NAMALWA (cell line): ENCODE data around the gene JUP.
"Not testable (repeated sequence)": the region's sequence is repeated elsewhere in the genome, so short reads cannot be mapped to it uniquely, and the experiment has no call there.

Experiments used
- DNase-seq: peaks from one replicate; pipeline ENCODE4 v3.0.0-alpha.2; 2015; ENCODE audit warnings: low spot score

The JUP gene

DNA sequence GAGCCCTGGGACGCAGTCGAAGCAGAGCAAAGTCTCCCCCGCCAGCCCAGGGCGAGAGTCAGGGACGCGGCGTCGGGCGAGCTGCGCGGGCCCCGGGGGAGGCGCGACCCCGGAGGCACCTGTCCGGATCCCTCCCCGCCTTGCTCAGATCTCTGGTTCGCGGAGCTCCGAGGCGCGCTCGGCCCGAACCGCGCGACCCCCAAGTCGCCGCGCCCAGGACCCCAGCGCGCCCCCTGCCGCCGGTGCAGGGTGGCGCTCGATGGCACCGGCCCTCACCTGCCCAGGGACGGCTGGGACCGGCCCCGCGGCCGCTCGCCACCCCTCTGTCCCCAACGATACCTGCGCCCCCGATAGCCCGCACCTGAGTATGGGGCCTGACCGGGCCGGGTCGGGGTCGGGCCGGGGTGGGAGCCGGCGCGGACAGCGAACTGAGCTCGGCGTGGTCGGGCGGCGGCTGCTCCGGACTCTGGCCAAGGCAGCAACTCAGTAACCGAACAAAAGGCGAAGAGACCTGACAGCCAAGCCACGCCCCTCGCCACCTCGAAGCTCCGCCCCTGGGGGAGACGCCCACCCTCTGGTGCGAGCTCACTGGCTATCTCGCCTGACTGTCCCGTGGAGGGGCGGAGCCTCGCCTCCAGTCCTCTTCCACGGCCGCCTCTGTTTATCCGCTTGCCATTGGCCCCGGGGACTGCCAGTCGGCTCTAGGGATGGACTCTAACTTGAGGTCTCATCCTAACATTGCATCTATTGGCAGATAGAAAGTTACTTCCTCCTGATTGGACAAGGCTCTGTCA is at the start of gene JUP:
Gene JUP (minus strand): TSS at position 485 of the 794 bp plus-strand sequence. CDS start 14,857 bp downstream, outside the sequence.
- peak; percentile 99 for DNase-seq

DNA sequence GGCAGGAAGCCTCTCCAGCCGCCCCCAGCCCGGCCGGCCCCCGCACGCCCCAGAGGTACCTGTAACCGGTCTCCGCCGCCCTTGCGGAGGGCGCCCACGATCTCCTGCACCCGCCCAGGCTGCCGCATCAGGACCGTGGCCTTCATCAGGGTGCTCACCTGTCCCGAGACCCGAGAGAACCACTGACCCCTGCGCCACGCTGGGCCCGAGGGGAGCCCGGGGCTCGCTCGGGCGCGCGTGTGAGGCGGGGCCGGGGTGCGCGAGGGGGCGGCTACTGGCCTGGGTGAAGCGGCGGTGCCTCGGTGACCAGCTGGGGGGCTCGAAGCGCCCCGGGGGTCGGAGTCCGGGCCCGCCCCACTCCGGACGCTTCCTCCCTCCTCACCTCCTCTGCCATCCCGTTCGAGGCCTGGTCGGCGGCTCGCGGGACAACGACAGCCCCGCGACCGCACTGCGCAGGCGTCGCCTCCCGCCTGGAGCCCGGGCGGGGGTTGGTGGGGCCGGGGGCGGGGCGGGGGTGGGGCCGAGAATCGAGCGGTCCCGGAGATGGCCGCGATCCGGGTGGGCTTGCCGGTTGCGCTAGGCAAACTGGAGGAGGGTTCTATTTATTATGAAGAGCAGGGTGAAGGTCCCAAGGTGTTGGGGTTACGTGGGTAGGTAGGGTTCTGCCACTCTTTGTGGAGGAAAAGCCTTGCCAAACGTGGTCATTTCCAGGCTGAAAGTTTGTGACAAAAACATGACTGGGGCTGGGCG is 49.5 kb upstream of the JUP start, which contains the start of gene NT5C3B:
Gene NT5C3B (minus strand): TSS at position 433 of the 750 bp plus-strand sequence. CDS start 39 bp downstream, at position 394.
- DNase-seq: peak; percentile 63

DNA sequence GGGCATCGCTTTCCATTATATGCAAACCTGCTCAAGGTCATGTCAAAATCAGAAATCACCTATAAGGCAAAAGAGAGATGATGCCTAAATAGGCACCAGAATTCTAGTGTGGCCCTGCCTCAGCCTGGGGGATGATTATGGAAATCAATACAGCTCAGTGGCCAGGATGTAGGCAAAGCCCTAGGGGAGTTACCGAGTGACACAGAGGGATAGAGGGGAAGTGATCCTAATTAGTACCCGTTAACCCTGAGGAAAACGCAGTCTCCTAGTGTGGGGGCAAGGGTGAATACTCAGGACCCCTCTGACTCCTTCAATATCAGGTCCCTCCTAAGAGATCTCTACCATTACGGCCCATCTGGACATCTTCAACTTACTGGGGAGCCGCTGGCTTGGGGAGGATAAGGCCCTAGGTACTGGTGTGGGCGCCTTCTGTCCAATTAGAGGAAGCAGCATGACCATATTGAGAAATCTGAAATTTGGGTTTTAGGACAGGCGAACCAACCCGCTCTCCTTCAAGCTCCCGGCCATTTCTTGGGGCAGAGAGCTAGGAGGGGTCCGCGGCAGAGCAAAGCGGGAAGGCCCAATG is 48.8 kb upstream of the JUP start:
- DNase-seq: no peak

DNA sequence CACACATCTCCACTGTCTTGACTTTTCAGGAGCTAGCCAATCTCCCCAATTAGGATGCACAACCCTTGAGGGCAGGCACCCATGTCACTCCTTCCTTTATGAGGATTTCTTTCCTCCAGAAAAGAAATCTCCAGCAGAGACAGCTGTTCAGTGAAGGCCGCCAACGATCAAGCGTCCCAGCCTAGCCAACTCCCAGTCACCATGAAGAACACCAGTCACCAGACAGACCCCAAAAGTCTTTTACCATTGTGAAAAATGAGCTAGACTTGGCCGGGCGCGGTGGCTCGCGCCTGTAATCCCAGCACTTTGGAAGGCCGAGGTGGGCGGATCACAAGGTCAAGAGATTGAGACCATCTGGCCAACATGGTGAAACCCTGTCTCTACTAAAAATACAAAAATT is 43.5 kb upstream of the JUP start:
- DNase-seq: not testable (repeated sequence)

DNA sequence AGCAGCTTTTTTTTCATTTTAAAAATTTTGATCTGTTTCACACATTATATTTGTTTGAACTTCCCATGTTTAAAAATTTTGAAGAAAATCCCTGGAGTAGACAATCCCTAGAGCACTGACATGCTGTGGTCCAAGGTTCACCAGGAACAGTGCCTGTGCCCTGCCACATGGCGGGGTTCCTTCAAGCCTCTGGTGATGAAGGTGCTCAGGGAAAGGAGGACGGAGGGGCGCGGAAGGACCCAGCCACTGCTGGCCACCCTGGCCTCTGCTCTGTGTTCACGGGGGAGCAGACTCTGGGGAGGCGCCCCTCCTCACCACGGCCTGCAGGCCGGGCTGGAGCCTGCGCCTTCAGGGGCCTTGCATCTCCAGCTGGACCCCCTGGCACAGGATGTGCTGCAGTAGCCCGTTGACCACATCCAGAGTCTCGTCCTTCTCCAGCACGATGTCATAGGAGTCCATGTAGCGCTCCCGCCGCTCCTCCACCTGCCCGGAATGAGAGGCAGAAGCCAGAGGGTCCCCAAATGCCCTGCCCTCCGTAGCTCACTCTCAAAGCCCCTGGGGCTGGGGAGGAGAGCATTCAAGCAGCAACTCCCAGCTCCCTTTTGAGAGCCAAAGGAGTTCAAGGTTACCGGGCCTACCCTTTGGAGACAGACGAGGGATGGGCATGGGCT is 38.8 kb upstream of the JUP start:
- DNase-seq: no peak

DNA sequence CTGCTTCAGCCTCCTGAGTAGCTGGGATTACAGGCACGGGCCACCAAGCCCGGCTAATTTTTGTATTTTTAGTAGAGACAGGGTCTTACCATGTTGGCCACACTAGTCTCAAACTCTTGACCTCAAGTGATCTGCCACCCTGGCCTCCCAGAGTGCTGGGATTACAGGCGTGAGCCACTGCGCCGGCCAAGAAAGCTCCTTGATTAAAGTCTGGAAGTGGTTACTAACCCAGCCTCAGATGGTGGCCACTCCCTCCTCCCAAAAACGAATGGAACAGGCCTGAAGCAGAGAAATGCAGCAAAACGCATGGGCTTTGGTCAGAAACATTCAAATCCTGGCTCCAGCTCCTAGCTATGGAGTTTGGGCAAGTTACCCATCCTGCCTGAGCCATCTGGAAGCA is 37.6 kb upstream of the JUP start:
- no peak for DNase-seq

DNA sequence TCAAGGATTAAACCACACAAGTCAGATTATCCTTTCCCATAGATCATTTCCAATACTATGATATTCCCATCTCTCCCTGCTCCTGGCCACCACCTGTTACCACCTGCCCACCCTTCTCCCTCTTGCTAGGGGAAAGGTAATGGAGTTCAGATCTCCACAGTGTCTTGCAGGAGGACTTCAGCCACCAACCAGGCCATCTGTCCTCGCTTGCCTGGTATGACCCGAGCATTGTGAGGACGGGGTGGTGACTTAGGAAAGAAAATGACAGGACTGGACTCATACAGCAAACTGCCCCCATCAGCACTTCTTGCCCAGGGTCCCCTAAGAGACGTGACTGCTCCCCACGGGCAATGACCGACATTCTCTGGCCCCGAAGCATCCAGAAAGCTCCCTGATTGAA is 37.1 kb upstream of the JUP start:
- no peak for DNase-seq

DNA sequence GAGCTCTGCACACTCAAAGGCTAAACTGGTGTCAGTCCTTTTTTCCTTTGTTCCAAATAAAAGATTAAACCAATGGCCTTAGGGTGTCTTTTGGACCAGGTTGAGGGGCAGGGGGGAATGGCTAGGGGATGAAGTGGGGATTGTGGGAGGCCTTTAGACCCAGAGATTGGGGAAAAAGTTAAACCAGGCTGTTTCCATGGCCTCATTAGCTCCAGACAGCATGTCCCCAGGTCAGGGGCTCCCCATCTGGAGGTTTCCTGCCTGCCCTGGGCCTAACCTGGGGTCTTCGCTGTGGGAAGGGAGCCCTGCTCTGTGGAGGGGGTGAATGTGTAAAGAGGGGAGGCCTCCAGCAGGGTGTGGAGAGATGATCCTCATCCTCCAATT is 36.6 kb upstream of the JUP start:
- no peak for DNase-seq

DNA sequence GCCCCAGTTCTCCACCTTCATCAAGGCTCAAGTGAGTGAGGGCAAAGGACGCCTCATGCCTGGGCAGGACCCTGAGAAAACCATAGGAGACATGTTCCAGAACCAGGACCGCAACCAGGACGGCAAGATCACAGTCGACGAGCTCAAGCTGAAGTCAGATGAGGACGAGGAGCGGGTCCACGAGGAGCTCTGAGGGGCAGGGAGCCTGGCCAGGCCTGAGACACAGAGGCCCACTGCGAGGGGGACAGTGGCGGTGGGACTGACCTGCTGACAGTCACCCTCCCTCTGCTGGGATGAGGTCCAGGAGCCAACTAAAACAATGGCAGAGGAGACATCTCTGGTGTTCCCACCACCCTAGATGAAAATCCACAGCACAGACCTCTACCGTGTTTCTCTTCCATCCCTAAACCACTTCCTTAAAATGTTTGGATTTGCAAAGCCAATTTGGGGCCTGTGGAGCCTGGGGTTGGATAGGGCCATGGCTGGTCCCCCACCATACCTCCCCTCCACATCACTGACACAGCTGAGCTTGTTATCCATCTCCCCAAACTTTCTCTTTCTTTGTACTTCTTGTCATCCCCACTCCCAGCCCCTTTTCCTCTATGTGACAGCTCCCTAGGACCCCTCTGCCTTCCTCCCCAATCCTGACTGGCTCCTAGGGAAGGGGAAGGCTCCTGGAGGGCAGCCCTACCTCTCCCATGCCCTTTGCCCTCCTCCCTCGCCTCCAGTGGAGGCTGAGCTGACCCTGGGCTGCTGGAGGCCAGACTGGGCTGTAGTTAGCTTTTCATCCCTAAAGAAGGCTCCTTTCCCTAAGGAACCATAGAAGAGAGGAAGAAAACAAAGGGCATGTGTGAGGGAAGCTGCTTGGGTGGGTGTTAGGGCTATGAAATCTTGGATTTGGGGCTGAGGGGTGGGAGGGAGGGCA is 36.0 kb upstream of the JUP start:
- no peak for DNase-seq

DNA sequence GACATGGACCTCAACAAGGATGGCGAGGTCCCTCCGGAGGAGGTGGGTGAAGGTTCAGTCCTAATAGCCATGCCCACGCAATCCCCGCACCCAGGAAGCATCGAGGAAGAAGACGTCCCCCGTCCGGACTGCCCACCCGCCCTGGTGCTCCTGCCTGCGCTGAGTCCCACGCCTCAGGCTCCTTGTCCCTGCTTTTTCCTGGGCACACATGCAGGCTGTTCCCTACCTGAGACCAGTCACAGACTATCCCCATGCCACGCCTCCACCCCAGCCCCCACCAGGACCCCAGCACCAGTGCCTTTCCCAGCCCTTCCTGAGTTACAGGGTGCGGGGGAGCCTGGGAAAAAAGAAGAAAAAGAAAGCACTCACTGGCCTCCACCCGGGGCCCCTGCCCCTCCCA is 35.3 kb upstream of the JUP start:
- no peak for DNase-seq

DNA sequence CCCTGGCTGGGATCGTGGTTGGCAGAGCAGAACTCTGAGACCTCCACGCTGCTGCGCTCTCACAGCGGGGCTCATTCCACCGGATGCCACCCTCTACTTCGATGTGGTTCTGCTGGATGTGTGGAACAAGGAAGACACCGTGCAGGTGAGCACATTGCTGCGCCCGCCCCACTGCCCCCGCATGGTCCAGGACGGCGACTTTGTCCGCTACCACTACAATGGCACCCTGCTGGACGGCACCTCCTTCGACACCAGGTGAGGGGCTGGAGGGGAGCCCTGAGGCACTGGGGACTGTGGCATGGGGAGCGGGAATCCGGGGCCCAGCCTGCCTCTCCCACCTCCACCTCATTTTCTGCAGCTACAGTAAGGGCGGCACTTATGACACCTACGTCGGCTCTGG is 31.5 kb upstream of the JUP start:
- DNase-seq: no peak

DNA sequence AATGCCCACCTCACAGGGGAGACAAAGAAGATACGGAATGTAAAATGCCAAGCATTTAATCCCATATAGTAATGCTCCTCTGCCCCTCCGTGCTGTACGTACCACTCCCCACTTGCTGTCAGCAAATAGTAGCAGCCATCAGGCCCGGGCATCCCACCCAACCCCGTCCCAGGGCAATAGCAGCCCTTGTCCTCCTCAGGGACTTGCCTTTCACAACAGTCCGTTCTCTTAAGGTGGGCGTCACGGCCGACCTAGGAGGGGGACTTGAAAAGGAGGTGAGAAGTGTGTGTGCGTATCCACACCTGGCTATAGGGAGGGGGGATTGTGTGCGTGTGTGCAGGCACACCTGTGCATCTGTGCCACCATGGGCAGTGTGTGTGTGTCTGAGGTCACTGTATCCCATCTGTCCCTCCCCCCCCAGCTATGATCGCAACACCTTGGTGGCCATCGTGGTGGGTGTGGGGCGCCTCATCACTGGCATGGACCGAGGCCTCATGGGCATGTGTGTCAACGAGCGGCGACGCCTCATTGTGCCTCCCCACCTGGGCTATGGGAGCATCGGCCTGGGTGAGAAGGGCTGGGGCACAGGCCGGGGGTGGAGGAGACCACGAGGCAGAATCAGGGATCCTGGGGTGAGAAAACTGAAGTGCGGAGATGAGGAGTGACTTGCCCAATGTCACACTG is 30.3 kb upstream of the JUP start:
- DNase-seq: no peak

DNA sequence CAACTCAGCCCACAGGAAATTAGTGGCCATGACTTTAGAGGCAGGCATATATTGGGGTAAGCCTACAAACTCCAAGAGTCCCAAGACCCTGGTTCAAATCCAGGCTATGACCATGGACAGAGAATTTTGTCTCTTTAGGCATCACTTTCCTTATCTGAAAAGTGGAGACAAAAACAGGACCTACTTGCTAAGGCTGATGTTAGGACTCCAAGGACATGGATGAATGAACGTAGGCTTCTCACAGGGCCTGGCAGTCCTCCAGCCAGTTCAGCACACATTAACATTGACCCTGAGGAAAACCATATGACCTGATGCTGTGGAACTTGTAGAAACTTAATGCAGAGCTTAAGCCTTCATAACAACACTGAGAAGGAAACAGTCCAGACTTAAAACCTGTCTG is 27.7 kb upstream of the JUP start:
- no peak for DNase-seq

DNA sequence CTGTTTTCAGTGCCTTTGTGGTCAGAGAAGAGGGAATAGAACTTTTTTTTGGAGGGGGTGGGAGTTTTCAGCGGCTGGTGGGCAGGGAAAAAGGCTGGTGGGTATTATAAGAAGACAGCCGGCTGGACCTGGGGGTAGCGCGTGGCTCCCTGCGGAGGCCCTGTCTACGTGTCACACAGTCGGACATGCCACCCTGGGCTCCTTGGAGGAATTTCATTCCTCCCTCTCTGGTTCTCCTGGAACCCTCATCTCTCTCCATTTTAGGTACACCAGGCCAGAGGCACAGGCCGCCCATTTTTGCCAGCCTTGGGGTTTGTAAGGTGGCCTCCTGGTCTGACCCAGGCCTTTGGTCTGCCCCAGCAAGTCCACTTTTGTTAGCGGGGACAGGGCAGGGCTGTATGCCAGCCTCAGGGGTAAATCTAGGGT is 27.2 kb upstream of the JUP start:
- no peak for DNase-seq

DNA sequence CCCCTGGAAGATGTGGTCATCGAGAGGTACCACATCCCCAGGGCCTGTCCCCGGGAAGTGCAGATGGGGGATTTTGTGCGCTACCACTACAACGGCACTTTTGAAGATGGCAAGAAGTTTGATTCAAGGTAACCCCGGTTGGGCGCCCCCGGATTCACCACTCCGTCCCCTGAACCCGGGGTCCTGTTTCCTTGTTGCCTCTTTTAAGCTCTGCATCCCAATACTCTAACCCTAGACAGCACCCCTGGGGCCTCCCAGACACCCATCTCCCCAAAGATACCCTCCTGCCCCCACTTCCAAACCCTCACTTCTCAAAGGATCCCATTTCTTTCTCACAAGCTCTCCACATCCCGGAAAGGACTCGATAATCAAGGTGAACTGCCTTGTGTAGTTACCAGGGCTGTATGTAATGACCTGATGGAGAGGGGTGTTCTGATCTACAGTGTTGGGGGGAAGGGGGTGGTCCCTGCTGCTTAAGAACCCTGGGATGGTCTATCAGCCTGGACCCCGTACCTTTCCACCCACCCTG is 26.7 kb upstream of the JUP start:
- no peak for DNase-seq

DNA sequence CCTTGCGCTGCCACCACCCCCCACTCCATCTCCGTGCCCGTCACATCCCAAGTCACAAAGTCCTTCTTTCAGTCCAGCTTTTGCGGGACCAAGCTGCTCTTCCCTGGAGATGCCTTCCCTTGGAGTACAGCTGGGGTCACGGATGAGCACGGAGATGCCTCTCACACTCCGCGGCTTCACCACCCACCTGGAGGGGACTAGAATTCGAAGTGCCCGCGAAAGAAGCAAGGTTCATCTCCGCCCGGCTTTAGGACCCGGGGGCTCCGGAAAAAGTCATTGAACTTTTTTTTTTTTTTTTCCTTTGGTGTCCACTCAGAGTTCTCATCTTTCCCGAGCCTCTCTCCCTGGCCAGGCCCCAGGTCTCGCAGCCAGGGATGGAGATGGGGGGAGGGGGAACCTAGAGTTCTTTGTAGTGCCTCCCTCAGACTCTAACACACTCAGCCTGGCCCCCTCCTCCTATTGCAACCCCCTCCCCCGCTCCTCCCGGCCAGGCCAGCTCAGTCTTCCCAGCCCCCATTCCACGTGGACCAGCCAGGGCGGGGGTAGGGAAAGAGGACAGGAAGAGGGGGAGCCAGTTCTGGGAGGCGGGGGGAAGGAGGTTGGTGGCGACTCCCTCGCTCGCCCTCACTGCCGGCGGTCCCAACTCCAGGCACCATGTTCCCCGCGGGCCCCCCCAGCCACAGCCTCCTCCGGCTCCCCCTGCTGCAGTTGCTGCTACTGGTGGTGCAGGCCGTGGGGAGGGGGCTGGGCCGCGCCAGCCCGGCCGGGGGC is 26.1 kb upstream of the JUP start, which contains the start of gene FKBP10:
Gene FKBP10 (plus strand): TSS at position 624 of the 771 bp plus-strand sequence. CDS start 31 bp downstream, at position 655.
- peak; percentile 48 for DNase-seq

DNA sequence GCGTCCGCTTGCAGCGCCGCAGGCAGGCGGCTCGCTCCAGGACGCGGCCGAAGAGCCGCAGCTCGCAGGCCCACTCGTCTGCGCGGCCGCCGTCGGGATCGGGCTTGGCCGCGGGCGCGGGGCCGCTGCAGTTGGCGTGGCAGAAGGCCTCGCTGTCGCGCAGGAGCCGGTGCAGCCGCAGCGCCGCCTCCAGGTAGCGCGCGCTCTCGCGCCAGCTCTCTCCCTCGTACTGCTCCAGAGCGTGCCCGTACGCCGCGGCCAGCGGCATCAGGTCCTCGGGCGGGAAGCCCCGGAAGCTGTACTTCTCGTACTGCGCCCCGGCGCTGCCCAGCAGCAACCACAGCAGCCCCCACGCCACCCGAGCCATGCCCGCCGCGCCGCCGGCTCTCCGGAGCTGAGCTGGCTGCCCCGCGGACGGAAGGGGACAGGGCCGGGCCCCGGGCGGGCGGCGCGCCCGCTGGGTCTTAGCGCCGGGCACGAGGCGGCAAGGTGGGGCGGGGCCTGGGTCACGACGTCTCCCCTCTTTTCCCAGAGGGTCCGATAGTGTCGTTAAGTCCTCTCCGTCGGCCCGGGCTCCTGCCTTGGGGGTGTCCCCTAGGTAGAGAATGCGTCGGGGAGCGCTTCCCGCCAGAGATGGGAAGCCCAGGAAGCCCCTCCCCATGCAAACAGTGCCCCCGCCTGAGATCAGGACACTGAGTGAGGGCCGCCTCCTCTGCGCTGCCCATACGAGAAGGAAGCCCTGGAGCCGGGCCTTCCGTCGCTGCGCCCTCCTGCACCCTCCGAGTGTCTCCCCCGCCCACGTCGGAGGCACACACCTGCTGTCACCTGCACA is 25.3 kb upstream of the JUP start, which contains the start of gene P3H4:
Gene P3H4 (minus strand): TSS at position 401 of the 832 bp plus-strand sequence. CDS start 34 bp downstream, at position 367.
- DNase-seq: peak; percentile 72
